ENCODE measurements around the gene ANGPTL1. TPM values are rescaled to one million over a fixed set of nuclear protein-coding genes. Genes with fewer than 3 reads are reported as not detected.

The ANGPTL1 gene
- total and polyA plus RNA-seq, 2 of the 13 experiments (the other 11 are each of a cell fraction or from before 2014, with no cell fraction given), result 2.9 to 9.3 TPM

DNA sequence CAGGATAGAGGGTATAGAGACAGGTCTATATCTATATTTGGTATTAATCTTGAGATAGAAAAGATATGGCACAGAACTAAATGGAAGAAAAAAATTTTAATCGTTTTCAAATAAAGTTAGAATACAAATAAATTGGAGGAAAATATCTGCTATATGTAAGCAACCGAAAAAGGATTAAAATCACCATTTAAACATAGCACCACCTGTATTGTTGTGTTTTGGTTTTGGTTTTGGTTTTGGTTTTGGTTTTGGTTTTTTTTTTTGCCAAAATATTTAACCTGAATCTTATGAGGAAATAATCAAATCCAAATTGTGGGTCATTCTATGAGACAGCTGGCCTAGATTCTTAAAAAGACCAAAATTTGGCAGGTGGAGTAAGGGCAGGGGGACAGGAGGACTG is 28.5 kb upstream of the ANGPTL1 start:
- Histone ChIP-seq H3K9ac (ENCODE audit: insufficient read depth, low read depth, low read length) (no peak overlapping the region), H3K4me2 (ENCODE audit: low read depth, low read length) (no peak overlapping the region), H3K79me2 (ENCODE audit: insufficient read depth, low read length) (no peaks in the 10 kb centered on the region), H3K4me1 (ENCODE audit: insufficient read depth, low read length) (no peaks in the 10 kb centered on the region), H3K36me3 (replicated peaks in 1 of 2; ENCODE audit: control insufficient read depth in 1 of 2, insufficient read depth in 2 of 2, low read length in 2 of 2) (no peaks in the 10 kb centered on the region), H4K20me1 (ENCODE audit: insufficient read depth, low read length) (no peaks in the 10 kb centered on the region), H3K4me3 (replicated peaks in 1 of 3; ENCODE audit: insufficient read depth in 1 of 3, low read depth in 2 of 3, low read length in 3 of 3) (no peak overlapping the region), H3K9me3 (ENCODE audit: low read length) (no peaks in the 10 kb centered on the region), H2AFZ (ENCODE audit: low read length) (no peak overlapping the region), H3K27me3 (ENCODE audit: control insufficient read depth in 1 of 2, insufficient read depth in 2 of 2, low read length in 2 of 2) (no peaks in the 10 kb centered on the region), H3K27ac (ENCODE audit: extremely low read length, insufficient read depth, low read length) (no peak overlapping the region)
- ATAC-seq (no peak), DNase-seq (ENCODE audit: low spot score) (no peak), FAIRE-seq (no peak)
- 94% methylated on average over 2 of the region's 2 CpGs for WGBS (ENCODE audit: low lambda C conversion rate)
- in situ Hi-C loops (cut with HindIII; ENCODE audit: extremely low pct_ligation_motif_present, low pct_unique_long_range_greater_than_20kb), result no loop called here
- POLR2A ChIA-PET, result no interaction called here
- TF ChIP-seq FOSL1 (CRISPR knock-in tag; IDR thresholded peaks at IDR 0.05; ENCODE audit: borderline replicate concordance), result no peak
- no peak for TF ChIP-seq SOX6 (IDR thresholded peaks at IDR 0.05)
- TF ChIP-seq SOX6 (CRISPR knock-in tag; IDR thresholded peaks at IDR 0.05), result no peak
- TF ChIP-seq CREB1 (IDR thresholded peaks at IDR 0.05), result no peak
- TF ChIP-seq CREB1 (CRISPR knock-in tag; IDR thresholded peaks at IDR 0.05), result no peak
- no peak for TF ChIP-seq HNRNPK (IDR thresholded peaks at IDR 0.05; ENCODE audit: low read depth, low read length, poor library complexity, severe bottlenecking)
- TF ChIP-seq JUNB (CRISPR knock-in tag; IDR thresholded peaks at IDR 0.05; ENCODE audit: borderline replicate concordance), result no peak
- TF ChIP-seq ZNF616 (CRISPR knock-in tag; IDR thresholded peaks at IDR 0.05; ENCODE audit: low read depth), result no peak
- no peak for TF ChIP-seq MATR3 (CRISPR knock-in tag; IDR thresholded peaks at IDR 0.05)
- no peak for TF ChIP-seq ZFP36L1 (CRISPR knock-in tag; IDR thresholded peaks at IDR 0.05)
- TF ChIP-seq HDAC6 (IDR thresholded peaks at IDR 0.05; ENCODE audit: low read depth, low read length), result no peak
- no peak for TF ChIP-seq ZNF670 (CRISPR knock-in tag; IDR thresholded peaks at IDR 0.05; ENCODE audit: borderline replicate concordance)
- TF ChIP-seq ZNF746 (CRISPR knock-in tag; IDR thresholded peaks at IDR 0.05), result no peak
- no peak for TF ChIP-seq ZNF558 (CRISPR knock-in tag; IDR thresholded peaks at IDR 0.05; ENCODE audit: borderline replicate concordance)
- no TSS peak for BruUV-seq (replicated peaks)
- CTCF ChIA-PET (ENCODE audit: low intra/inter-chr PET ratio, low total read pairs), result no interaction called here
- intact Hi-C loops (cut with micrococcal nuclease; ENCODE audit: unreplicated experiment), result no loop called here
